ENCODE data around the gene TOGARAM2.

TOGARAM2 gene

GRCh38 chr2:29044459-29044858 is 63.4 kb downstream of the TOGARAM2 start:
- Histone ChIP-seq H3K27ac (no peak overlapping the region), H3K27me3 (no peaks in the 10 kb centered on the region), H3K9me3 (no peaks in the 10 kb centered on the region), H3K4me3 (ENCODE audit: low read depth in 1 of 2, low read length in 1 of 2) (no peak overlapping the region), H3K4me1 (ENCODE audit: control insufficient read depth in 1 of 2, insufficient read depth in 1 of 2, low read depth in 1 of 2, low read length in 1 of 2) (peaks cover 0 to 4% of the 10 kb centered on the region in 2 experiments), H3K36me3 (no peaks in the 10 kb centered on the region)
- no peak for TF ChIP-seq CTCF (IDR thresholded peaks at IDR 0.05)

- H3K4me1 ChIP-seq (ENCODE audit: control insufficient read depth in 1 of 2, insufficient read depth in 1 of 2, low read depth in 1 of 2, low read length in 1 of 2): peaks cover 0 to 4% of the 10 kb centered on the region in 2 experiments
- TF ChIP-seq CTCF (IDR thresholded peaks at IDR 0.05): no peak
- H3K27ac ChIP-seq: no peak overlapping the region
- H3K4me3 ChIP-seq (ENCODE audit: low read depth in 1 of 2, low read length in 1 of 2): no peak overlapping the region
- no peaks in the 10 kb centered on the region for H3K9me3 ChIP-seq
- no peaks in the 10 kb centered on the region for H3K36me3 ChIP-seq
- no peaks in the 10 kb centered on the region for H3K27me3 ChIP-seq
These were observed 65.2 kb downstream of the TOGARAM2 start for GRCh38 chr2:29046321-29046720.

- peaks cover 0 to 4% of the 10 kb centered on the region in 2 experiments for H3K4me1 ChIP-seq (ENCODE audit: control insufficient read depth in 1 of 2, insufficient read depth in 1 of 2, low read depth in 1 of 2, low read length in 1 of 2)
- H3K27ac ChIP-seq: no peak overlapping the region
- H3K9me3 ChIP-seq: no peaks in the 10 kb centered on the region
- no peak for TF ChIP-seq CTCF (IDR thresholded peaks at IDR 0.05)
- no peaks in the 10 kb centered on the region for H3K36me3 ChIP-seq
- no peaks in the 10 kb centered on the region for H3K27me3 ChIP-seq
- no peak overlapping the region for H3K4me3 ChIP-seq (ENCODE audit: low read depth in 1 of 2, low read length in 1 of 2)
These were observed 66.2 kb downstream of the TOGARAM2 start for GRCh38 chr2:29047083-29047845.

GRCh38 chr2:29050591-29050990 is 69.5 kb downstream of the TOGARAM2 start:
- Histone ChIP-seq H3K36me3 (no peaks in the 10 kb centered on the region), H3K9me3 (no peaks in the 10 kb centered on the region), H3K27me3 (no peaks in the 10 kb centered on the region), H3K27ac (no peak overlapping the region), H3K4me1 (ENCODE audit: control insufficient read depth in 1 of 2, insufficient read depth in 1 of 2, low read depth in 1 of 2, low read length in 1 of 2) (no peaks in the 10 kb centered on the region), H3K4me3 (ENCODE audit: low read depth in 1 of 2, low read length in 1 of 2) (no peak overlapping the region)
- no peak for TF ChIP-seq CTCF (IDR thresholded peaks at IDR 0.05)

GRCh38 chr2:29051730-29052129 is 70.6 kb downstream of the TOGARAM2 start:
- no peaks in the 10 kb centered on the region for H3K9me3 ChIP-seq
- H3K4me1 ChIP-seq (ENCODE audit: control insufficient read depth in 1 of 2, insufficient read depth in 1 of 2, low read depth in 1 of 2, low read length in 1 of 2): no peaks in the 10 kb centered on the region
- no peak for TF ChIP-seq CTCF (IDR thresholded peaks at IDR 0.05)
- H3K36me3 ChIP-seq: no peaks in the 10 kb centered on the region
- H3K27ac ChIP-seq: no peak overlapping the region
- no peak overlapping the region for H3K4me3 ChIP-seq (ENCODE audit: low read depth in 1 of 2, low read length in 1 of 2)
- no peaks in the 10 kb centered on the region for H3K27me3 ChIP-seq
